Measurements from ENCODE around the gene EPHA4.

EPHA4 gene

GRCh38 chr2:221571025-221571550 is 1.0 kb downstream of the EPHA4 start:
- no peak for DNase-seq

GRCh38 chr2:221570321-221570935 is 1.7 kb downstream of the EPHA4 start:
- DNase-seq: peak; percentile 1

GRCh38 chr2:221569871-221570270 is 2.2 kb downstream of the EPHA4 start:
- no peak for DNase-seq

- no peak for DNase-seq
Observed at GRCh38 chr2:221569425-221569845, 2.7 kb downstream of the EPHA4 start.

GRCh38 chr2:221568299-221568698 is 3.8 kb downstream of the EPHA4 start:
- DNase-seq: no peak

- DNase-seq: no peak
Observed at GRCh38 chr2:221567809-221568208, 4.3 kb downstream of the EPHA4 start.

- no peak for DNase-seq
Observed at GRCh38 chr2:221567231-221567760, 4.8 kb downstream of the EPHA4 start.

- no peak for DNase-seq
Observed at GRCh38 chr2:221563270-221563985, 8.7 kb downstream of the EPHA4 start.

- no peak for DNase-seq
Observed at GRCh38 chr2:221562226-221562625, 9.9 kb downstream of the EPHA4 start.

- DNase-seq: no peak
Observed at GRCh38 chr2:221561770-221562169, 10.3 kb downstream of the EPHA4 start.

- DNase-seq: no peak
Observed at GRCh38 chr2:221559991-221560390, 12.1 kb downstream of the EPHA4 start.

GRCh38 chr2:221558107-221558506 is 14.0 kb downstream of the EPHA4 start:
- DNase-seq: no peak

- no peak for DNase-seq
Observed at GRCh38 chr2:221555494-221555846, 16.6 kb downstream of the EPHA4 start.

GRCh38 chr2:221554769-221555493 is 17.2 kb downstream of the EPHA4 start:
- DNase-seq: no peak

GRCh38 chr2:221553333-221553732 is 18.8 kb downstream of the EPHA4 start:
- no peak for DNase-seq

- no peak for DNase-seq
Observed at GRCh38 chr2:221552291-221552690, 19.8 kb downstream of the EPHA4 start.

- DNase-seq: no peak
Observed at GRCh38 chr2:221551864-221552263, 20.2 kb downstream of the EPHA4 start.

GRCh38 chr2:221549143-221549542 is 23.0 kb downstream of the EPHA4 start:
- DNase-seq: no peak

- no peak for DNase-seq
Observed at GRCh38 chr2:221546505-221547225, 25.4 kb downstream of the EPHA4 start.

GRCh38 chr2:221541131-221541735 is 30.9 kb downstream of the EPHA4 start:
- DNase-seq: no peak

GRCh38 chr2:221539246-221539645 is 32.9 kb downstream of the EPHA4 start:
- no peak for DNase-seq

- DNase-seq: no peak
Observed at GRCh38 chr2:221535824-221536223, 36.3 kb downstream of the EPHA4 start.
